Measurements from ENCODE around the gene COLQ. TPM values are rescaled to one million over a fixed set of nuclear protein-coding genes. Genes with fewer than 3 reads are reported as not detected.

Gene COLQ
- polyA plus RNA-seq, 2 of the 4 experiments (the other 2 are of a cell fraction) = 0.71 to 1.1 TPM

DNA sequence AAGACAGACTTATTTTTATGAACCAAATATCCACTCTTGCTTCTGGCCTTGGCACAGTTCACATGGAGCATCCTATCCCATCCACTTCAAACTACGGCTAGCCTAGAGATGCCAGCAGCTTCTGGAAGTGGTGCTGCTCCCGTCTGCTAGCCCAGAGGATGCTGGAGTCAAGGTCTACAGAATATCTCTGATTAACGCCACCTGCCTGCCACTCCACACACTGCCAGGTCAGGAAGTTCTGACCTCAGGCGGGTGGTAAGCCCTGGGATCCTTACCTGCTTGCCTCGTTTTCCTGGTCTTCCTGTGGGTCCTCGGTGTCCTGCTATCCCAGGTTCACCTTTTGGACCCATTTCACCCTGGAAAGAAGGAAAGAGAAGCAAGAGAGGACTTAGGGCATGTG is 51.2 kb downstream of the COLQ start:
- TF ChIP-seq CHD4 (IDR thresholded peaks at IDR 0.05; ENCODE audit: borderline replicate concordance) = no peak
- H3K9me3 ChIP-seq = no peaks in the 10 kb centered on the region
- H3K4me1 ChIP-seq = no peaks in the 10 kb centered on the region
- POLR2A ChIA-PET = interaction anchor here (0.5 kb wide), 1 partner anchor 131 kb away, joined by 3 read pairs; the partner anchor contains the start of genes BTD and HACL1
- H3K4me2 ChIP-seq = no peak overlapping the region
- CTCF ChIA-PET = interaction anchor here (1.0 kb wide), 1 partner anchor 88 kb away, joined by 3 read pairs; no protein-coding TSS in a partner anchor
- ATAC-seq = peak; percentile 73 to 89
- no peak overlapping the region for H3K27ac ChIP-seq
- peak; percentile 21 for DNase-seq (ENCODE audit: low read depth in 1 of 2, low spot score in 1 of 2)
- H3K4me3 ChIP-seq = no peak overlapping the region
- 45% methylated on average over 6 of the region's 6 CpGs for WGBS (ENCODE audit: missing lambda C conversion rate)
- no peak for FAIRE-seq

DNA sequence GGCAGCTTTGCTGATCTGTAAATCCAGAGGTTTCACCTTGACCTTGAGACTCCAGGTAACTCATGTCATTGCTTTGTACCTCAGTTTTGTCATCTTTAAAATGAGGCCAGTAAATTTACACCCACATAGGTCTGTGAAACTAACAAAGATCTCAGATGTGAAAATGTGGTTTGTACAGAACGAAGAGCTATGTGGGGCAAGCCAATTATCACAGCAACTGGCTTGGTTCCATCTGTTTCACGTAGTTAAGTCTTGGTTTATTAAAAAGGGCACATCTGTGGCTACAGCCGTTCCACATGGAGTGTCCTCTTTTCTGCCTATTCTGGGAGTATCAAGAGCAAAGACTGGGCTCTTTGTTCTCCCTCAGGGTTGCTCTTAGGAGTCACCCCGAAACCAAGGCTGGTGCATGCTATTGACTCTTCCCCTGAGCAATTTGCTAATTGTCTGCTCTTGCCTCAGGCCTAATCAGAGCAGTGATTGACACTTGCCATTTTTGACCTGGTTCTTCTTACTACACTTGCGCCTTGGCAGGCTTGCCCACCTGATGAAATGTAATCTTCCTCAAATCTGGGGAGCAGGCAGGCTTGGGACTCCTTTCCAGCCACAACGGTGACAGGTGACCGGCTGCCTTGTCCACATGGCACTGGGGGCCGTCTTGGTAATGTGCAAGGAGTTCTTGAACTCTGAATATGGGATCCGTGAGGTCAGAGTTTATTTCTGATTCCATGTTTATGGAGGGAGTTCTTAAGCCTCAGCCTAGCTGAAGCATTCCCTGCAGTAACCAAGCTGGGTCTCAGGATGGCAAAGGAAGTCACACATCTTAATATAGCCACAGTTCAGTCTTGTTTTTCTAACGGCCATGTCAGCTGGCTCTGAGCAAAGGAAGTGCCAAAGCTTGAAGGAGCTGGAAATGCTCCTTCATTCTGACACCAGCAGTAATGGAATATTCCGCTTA is 54.0 kb downstream of the COLQ start:
- no peak for FAIRE-seq

DNA sequence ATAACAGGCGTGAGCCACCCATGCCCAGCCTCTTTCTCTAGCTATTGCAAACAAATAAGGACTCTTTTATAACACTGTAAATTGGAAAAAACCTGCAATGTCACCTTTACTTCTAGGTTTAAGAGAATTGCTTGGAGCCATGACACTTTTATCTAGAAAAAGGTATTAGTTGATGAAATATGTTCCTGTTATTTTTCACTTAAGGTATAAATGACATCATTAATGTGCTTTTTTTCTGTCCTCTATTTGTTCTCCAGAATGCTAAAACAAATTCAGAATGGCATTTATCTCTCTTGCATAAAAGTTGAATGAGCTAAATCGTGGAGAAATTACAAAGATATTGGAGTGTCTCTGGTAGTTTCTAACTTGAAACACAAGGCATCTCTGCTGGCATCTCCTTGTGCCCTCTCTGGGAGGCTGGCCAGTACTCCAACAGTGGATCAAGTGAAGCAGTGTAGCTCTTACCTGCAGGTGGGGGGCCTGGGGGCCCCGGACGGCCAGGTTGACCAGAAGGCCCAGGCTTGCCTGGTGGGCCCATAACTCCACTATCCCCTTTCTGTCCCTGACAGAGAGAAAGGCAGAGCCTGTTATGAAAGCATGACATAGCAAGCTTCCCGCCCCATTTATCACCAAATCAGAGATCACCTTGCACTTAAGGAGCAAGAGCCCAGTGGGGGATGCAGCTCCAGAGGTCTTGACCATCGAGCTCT is 55.5 kb downstream of the COLQ start:
- 76% methylated on average over 6 of the region's 6 CpGs for WGBS (ENCODE audit: missing lambda C conversion rate)
- H3K9me3 ChIP-seq = no peaks in the 10 kb centered on the region
- no peak for ATAC-seq
- ChIA-PET CTCF (interaction anchor here (0.5 to 0.6 kb wide), 2 partner anchors 14 to 519 kb away, joined by 3 to 4 read pairs; no protein-coding TSS in a partner anchor), POLR2A (no interaction called here)
- TF ChIP-seq ZSCAN20 (CRISPR knock-in tag; IDR thresholded peaks at IDR 0.05) = no peak
- TF ChIP-seq, protein P1, sequence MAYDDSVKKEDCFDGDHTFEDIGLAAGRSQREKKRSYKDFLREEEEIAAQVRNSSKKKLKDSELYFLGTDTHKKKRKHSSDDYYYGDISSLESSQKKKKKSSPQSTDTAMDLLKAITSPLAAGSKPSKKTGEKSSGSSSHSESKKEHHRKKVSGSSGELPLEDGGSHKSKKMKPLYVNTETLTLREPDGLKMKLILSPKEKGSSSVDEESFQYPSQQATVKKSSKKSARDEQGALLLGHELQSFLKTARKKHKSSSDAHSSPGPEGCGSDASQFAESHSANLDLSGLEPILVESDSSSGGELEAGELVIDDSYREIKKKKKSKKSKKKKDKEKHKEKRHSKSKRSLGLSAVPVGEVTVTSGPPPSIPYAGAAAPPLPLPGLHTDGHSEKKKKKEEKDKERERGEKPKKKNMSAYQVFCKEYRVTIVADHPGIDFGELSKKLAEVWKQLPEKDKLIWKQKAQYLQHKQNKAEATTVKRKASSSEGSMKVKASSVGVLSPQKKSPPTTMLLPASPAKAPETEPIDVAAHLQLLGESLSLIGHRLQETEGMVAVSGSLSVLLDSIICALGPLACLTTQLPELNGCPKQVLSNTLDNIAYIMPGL (CRISPR knock-in tag; IDR thresholded peaks at IDR 0.05; ENCODE audit: borderline replicate concordance) = no peak
- no peak for TF ChIP-seq HOXA7 (CRISPR knock-in tag; IDR thresholded peaks at IDR 0.05)
- TF ChIP-seq NFE2L2 (conservative IDR thresholded peaks at IDR 0.05; ENCODE audit: low read length) = no peak
- no peak for TF ChIP-seq MAFK (IDR thresholded peaks at IDR 0.05; ENCODE audit: partially characterized antibody)
- no peak for TF ChIP-seq ZNF302 (CRISPR knock-in tag; IDR thresholded peaks at IDR 0.05)
- TF ChIP-seq MYC (IDR thresholded peaks at IDR 0.05; ENCODE audit: borderline replicate concordance, low read length) = no peak
- TF ChIP-seq NPAS2 (CRISPR knock-in tag; IDR thresholded peaks at IDR 0.05; ENCODE audit: borderline replicate concordance) = no peak
- no peak for TF ChIP-seq CHD2 (IDR thresholded peaks at IDR 0.05; ENCODE audit: low read length, partially characterized antibody)
- no peak for TF ChIP-seq PBX3 (IDR thresholded peaks at IDR 0.05)
- TF ChIP-seq KDM1A (IDR thresholded peaks at IDR 0.05; ENCODE audit: low read depth) = no peak
- TF ChIP-seq BHLHE40 (IDR thresholded peaks at IDR 0.05; ENCODE audit: low read depth, low read length) = no peak
- DNase-seq (ENCODE audit: low read depth in 1 of 2, low spot score in 1 of 2) = no peak
- no peak for FAIRE-seq
- no peaks in the 10 kb centered on the region for H3K4me1 ChIP-seq
- H3K27ac ChIP-seq = no peak overlapping the region
- no peak overlapping the region for H3K4me2 ChIP-seq
- no peak overlapping the region for H3K4me3 ChIP-seq

More for the DNA sequence above, 54.0 kb downstream of the COLQ start:
- ChIA-PET POLR2A (no interaction called here), CTCF (interaction anchor here (1.4 to 1.5 kb wide), 2 partner anchors 200 kb away, joined by 3 to 4 read pairs; no protein-coding TSS in a partner anchor)
- ATAC-seq (no peak), DNase-seq (ENCODE audit: low read depth in 1 of 2, low spot score in 1 of 2) (no peak)
- Histone ChIP-seq H3K27ac (no peak overlapping the region), H3K4me2 (no peak overlapping the region), H3K4me1 (no peaks in the 10 kb centered on the region), H3K9me3 (no peaks in the 10 kb centered on the region), H3K4me3 (no peak overlapping the region)
- TF ChIP-seq NPAS2 (CRISPR knock-in tag; IDR thresholded peaks at IDR 0.05; ENCODE audit: borderline replicate concordance) = no peak
- TF ChIP-seq FOXS1 (CRISPR knock-in tag; IDR thresholded peaks at IDR 0.05) = no peak
- TF ChIP-seq BHLHE40 (IDR thresholded peaks at IDR 0.05; ENCODE audit: low read depth, low read length) = no peak
- TF ChIP-seq TP53 (CRISPR knock-in tag; IDR thresholded peaks at IDR 0.05) = no peak
- TF ChIP-seq CHD2 (IDR thresholded peaks at IDR 0.05; ENCODE audit: low read length, partially characterized antibody) = no peak
- no peak for TF ChIP-seq MAZ (IDR thresholded peaks at IDR 0.05; ENCODE audit: borderline replicate concordance, low read depth, low read length)
- no peak for TF ChIP-seq HES2 (IDR thresholded peaks at IDR 0.05)
- TF ChIP-seq HDAC2 (IDR thresholded peaks at IDR 0.05) = no peak
- TF ChIP-seq ZSCAN20 (CRISPR knock-in tag; IDR thresholded peaks at IDR 0.05) = no peak
- no peak for TF ChIP-seq NFE2L2 (conservative IDR thresholded peaks at IDR 0.05; ENCODE audit: low read length)
- no peak for TF ChIP-seq HOXA7 (CRISPR knock-in tag; IDR thresholded peaks at IDR 0.05)
- TF ChIP-seq, protein P1 (CRISPR knock-in tag; IDR thresholded peaks at IDR 0.05; ENCODE audit: borderline replicate concordance) = no peak
- whole genome bisulfite sequencing (ENCODE audit: missing lambda C conversion rate) = 65% methylated on average over 11 of the region's 11 CpGs
